ENCODE measurements around the gene USP47.
A peak's percentile ranks its signal among the peaks of the same experiment; 100 is the strongest.

The USP47 gene

GRCh38 chr11:12001186-12001585 lies 159.4 kb downstream of the USP47 start:
- FAIRE-seq: no peak
- no peak for DNase-seq (ENCODE audit: insufficient read length, low spot score)
- TF ChIP-seq POLR2A (IDR thresholded peaks at IDR 0.05; ENCODE audit: low read depth, low read length): no peak

GRCh38 chr11:12003336-12003735 lies 161.6 kb downstream of the USP47 start:
- FAIRE-seq: no peak

GRCh38 chr11:12003815-12004214 lies 162.0 kb downstream of the USP47 start:
- DNase-seq (ENCODE audit: insufficient read length, low spot score) (no peak), FAIRE-seq (no peak)
- no peak for TF ChIP-seq POLR2A (IDR thresholded peaks at IDR 0.05; ENCODE audit: low read depth, low read length)

More at GRCh38 chr11:12003336-12003735, 161.6 kb downstream of the USP47 start:
- DNase-seq (ENCODE audit: insufficient read length, low spot score): no peak
- no peak for TF ChIP-seq POLR2A (IDR thresholded peaks at IDR 0.05; ENCODE audit: low read depth, low read length)

- no peak for TF ChIP-seq POLR2A (IDR thresholded peaks at IDR 0.05; ENCODE audit: low read depth, low read length)
- no peak for DNase-seq (ENCODE audit: insufficient read length, low spot score)
- FAIRE-seq: no peak
Observed at GRCh38 chr11:12005061-12005460, 163.3 kb downstream of the USP47 start.

GRCh38 chr11:12005476-12005875 lies 163.7 kb downstream of the USP47 start:
- TF ChIP-seq POLR2A (IDR thresholded peaks at IDR 0.05; ENCODE audit: low read depth, low read length): no peak
- DNase-seq (ENCODE audit: insufficient read length, low spot score) (no peak), FAIRE-seq (no peak)

- no peak for FAIRE-seq
- no peak for TF ChIP-seq POLR2A (IDR thresholded peaks at IDR 0.05; ENCODE audit: low read depth, low read length)
- no peak for DNase-seq (ENCODE audit: insufficient read length, low spot score)
Observed at GRCh38 chr11:12006552-12007229, 164.9 kb downstream of the USP47 start.

- DNase-seq (ENCODE audit: insufficient read length, low spot score) (no peak), FAIRE-seq (no peak)
- 0 out of 2 replicates have a peak, but pooled peaks have one; percentile 9 for TF ChIP-seq POLR2A (IDR thresholded peaks at IDR 0.05; ENCODE audit: low read depth, low read length)
Observed at GRCh38 chr11:12007230-12007593, 165.4 kb downstream of the USP47 start.

GRCh38 chr11:12007769-12008737 lies 166.3 kb downstream of the USP47 start, which contains the start of gene DKK3:
TSS of gene DKK3 (minus strand) at chr11:12008626. CDS start at chr11:12008582, 44 bp downstream.
- FAIRE-seq (no peak), DNase-seq (ENCODE audit: insufficient read length, low spot score) (no peak)
- peak; percentile 46 for TF ChIP-seq POLR2A (IDR thresholded peaks at IDR 0.05; ENCODE audit: low read depth, low read length)

All from H54 (cell line).